Stimulated activated CD8-positive, alpha-beta memory T cell treated with anti-CD3 and anti-CD28 coated beads, Interleukin-2, amount 100 ng/mL, for 1 hour (primary cell): ENCODE measurements around the gene CALD1.

ENCODE experiments used
- DNase-seq, 2 donors: peaks; one replicate each; pipeline ENCODE4 v3.0.0-alpha.2; 2020; ENCODE audit warnings: low read depth in 2 of 2

CALD1 gene

DNA sequence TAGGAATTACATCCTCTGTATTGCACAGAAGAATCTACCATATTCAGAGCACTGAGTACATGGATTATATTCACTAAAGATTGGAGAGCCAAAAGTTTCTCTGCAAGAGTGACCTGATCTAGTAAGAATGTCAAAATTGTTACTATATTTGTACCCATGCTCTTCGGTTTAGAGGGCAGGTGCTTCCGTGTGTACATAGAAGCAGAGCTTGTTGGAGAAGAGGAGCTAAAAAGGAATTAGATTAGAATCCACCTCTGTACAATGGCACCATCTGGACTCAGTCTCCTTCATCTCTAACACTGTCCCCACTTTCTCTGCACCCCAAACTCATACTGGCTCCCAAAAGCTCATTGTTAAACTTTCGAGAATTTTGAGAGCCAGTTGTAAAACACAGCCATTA is 8.3 kb downstream of the CALD1 start:
- DNase-seq: no peak

DNA sequence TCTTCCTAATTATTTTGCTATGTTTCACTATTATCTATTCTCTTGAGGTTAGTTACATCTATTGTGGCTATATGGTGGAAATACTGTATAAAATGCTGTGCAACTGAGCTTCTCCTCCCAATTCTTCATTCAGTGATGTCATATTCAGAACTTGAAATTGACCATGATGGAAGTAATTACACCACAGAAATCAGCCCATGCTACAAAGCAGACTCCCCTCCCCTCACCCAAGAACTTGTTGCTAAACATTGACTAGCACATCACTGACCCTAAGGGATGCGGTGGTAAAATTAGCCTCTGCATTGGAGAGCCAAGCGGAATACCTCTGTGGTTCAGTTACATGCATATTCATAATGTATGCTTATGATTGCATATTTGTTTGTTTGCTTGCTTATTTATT is 8.8 kb downstream of the CALD1 start:
- DNase-seq: no peak

DNA sequence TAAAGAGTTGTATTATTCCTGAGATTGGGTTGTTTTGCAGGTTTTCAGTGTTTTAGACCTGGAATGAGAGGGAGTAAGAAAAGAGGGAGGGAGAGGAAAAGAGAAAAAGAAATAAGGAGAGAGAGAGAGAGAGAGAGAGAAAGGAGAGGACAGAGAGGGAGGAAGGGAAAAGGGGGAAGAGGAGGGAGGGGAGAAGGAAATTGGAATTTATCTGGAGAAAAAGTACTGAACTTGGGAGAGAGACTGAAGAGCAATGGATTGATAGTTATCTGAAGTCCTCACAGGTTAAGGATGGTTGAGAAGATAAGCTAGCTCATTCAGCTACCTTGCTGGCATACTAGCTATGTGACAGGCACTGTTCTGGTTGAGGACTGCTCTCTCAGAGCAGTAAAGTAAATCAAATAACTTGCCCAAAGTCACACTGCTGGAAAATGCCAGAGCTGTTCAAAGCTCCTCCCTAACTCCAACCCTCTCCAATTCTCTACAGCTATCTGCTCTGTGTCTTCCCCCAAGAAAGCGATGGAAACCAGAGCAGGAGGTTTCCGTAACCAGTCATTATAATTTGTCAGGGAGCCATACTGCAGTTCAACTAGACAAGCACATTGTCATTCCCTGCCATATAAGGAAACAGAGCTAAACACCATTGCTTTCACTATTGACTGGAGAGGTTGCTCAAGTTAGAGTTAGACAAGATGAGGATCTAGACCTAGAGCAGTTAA is 10.7 kb downstream of the CALD1 start:
- no peak for DNase-seq

DNA sequence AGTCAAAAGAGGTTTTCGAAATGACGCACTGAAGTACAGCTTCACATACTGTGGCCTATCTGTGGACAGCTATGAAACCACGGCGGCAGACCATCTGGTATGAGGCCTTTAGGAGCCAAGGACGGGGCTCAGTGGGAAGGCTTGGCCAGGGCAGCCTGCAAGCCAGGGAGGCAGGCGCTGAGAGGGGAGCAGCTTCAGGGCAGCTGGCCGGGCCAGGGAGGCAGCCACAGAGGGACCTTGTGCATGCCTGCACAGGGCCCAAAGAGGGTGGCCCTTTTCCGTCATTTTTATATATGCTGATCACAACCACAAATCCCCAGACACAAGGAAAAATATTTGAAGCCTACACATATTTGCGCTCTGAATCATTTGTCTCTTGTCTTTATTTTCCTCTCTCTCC is 13.5 kb downstream of the CALD1 start:
- DNase-seq: no peak

DNA sequence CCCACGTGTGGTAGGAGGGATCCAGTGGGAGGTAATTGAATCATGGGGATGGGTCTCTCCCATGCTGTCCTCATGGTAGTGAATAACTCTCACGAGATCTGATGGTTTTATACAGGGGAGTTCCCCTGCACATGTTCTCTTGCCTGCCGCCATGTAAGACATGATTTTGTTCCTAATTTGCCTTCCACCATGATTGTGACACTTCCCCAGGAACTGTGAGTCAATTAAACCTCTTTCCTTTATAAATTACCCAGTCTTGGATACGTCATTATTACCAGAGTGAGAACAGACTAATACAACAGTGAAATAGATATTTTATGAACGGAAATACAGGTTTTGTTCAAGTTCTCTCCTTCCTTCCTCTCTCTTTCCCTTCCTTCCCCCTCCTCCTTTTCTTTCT is 15.8 kb downstream of the CALD1 start:
- no peak for DNase-seq

DNA sequence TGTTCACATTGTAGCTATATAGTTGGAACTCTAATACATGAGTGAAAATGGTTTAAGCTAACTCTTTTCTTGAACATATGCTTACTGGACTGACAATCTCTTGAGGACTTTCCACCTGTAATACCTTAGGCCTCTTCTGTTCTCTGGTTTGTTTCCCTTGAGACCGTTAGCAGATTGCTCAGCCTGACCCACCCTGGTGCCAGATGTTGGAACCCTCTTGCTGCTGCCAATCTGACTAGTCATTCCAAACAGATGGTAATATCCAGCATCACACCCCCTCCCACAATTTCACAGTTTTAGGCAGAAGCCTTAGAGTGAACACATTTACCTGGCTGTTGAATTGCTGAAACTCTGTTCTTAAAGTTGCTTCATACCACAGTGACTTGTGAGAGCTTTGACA is 18.7 kb downstream of the CALD1 start:
- no peak for DNase-seq

DNA sequence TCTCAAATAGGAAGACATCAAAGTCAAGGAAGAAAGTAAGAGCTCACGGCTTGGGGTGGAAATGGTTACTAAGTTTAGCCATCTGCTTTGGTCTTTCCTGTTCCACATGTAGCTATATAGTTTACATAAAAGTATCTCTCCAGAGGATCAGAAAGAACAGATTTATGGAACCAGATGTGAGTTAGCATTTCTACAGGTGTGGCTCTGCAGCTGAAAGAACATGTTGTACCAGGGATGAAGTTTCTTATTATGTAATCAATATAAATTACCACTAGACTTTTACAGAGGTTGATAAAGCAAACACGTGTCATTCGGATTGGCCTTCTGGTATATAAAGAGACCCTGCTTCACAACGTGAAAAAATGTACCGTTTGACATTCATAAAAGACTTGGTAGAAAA is 19.9 kb downstream of the CALD1 start:
- no peak for DNase-seq

DNA sequence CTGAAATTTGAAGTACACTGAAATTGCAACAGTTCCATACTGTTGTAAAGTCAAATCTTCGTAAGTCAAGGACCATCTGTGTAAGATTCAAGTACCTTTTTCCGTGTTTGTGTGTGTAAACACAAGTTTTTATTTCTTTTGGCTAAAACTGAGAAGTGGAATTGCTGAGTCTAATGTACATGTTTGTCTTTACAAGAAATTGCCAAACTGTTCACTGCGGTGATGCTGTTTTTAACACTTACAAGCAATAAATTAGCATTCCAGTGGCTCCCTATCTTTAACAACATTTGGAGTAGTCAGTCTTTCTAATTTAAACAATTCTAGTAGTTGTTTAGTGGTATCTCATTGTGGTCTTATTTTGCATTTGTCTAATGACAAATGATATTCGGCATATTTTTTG is 23.3 kb downstream of the CALD1 start:
- DNase-seq: no peak

DNA sequence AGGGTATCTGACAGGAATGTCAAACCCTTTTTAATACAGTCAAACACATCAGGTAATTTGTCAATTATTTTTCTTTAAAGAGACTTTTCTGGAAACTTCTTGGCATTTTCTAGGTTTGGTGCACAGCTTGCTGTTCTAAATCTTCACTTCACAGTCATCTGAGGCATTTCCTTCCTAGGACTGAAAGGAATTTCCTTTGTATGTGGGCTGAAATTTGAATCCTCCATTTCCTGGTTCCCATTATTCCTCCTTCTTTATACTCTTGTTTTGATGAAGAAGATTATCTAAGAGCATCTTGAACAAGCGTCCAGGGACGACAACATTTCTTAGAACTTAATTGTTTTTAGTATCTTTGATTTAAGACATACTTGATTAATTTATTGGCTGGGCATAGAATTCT is 24.9 kb downstream of the CALD1 start:
- no peak for DNase-seq

DNA sequence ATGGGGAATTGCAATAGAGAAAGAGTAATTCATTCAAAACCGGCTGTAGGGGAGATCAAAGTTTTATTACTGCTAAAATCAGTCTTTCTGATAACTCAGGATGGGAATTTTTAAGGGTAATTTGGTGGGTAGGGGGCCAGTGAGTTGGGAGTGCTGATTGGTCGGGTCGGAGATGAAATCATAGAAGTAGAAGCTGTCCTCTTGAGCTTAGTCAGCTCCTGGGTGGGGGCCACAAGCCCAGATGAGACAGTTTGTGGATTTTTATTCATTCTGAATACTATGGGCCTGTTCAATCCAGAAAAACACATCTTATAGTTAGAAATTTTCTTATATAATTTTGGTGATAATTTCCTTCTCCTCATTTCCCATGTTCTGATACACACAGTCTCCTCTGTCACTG is 25.4 kb downstream of the CALD1 start:
- no peak for DNase-seq

DNA sequence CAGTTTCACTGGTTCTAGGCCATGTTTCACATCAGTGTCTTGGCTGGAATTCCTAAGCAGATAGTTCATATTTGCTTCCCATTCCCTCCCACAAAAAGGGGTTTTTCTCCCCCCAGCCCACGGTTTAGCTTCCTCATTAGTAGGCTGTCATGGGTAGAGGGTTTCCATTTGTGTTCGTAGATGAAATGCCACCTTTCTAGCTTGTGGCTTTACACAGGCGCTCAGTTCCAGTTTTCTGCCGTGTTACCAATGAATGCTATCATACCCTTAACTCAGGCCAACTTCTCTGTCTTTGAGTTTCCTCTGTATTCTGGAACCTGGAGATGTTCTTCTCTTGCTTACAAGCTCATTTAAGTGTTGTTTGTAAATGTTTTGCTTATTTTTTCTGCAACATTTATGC is 26.8 kb downstream of the CALD1 start:
- no peak for DNase-seq

DNA sequence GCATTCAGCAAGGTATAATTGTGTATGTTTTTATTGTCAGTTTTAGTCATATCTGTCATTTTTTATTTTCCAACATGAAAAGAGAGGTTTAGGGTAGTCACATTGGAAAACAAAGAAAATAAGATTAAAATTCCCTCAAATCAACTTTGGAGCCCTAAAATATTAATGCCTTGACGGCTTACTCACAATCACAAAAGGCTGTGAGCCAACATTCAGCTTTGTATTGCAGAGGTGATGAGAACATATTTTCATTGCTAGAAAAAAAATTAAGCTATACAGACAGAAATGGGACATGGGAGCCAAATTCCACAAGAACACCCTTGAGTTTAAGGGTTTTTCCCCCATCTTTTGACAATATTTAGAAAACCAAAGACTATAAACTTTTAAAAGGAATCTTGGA is 30.2 kb downstream of the CALD1 start:
- DNase-seq: no peak

DNA sequence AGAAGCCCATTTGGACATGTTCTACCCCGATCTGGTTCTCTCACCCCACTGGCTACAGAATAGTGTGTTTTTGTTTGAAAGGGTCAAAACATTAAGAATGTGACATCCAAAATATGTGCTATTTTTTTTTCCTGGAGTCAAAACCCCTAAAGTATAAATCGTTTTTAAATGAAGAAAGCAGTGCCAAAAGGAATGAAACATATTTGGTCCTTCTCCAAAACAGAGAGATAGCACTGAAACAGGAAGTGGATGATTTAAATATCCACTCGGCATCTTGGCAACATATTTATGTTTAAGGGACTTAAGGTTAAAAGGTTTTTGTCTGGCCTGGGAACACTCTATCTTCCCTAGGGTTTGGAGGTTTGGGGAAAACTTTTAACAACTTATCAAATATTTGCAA is 32.3 kb downstream of the CALD1 start:
- DNase-seq: no peak

DNA sequence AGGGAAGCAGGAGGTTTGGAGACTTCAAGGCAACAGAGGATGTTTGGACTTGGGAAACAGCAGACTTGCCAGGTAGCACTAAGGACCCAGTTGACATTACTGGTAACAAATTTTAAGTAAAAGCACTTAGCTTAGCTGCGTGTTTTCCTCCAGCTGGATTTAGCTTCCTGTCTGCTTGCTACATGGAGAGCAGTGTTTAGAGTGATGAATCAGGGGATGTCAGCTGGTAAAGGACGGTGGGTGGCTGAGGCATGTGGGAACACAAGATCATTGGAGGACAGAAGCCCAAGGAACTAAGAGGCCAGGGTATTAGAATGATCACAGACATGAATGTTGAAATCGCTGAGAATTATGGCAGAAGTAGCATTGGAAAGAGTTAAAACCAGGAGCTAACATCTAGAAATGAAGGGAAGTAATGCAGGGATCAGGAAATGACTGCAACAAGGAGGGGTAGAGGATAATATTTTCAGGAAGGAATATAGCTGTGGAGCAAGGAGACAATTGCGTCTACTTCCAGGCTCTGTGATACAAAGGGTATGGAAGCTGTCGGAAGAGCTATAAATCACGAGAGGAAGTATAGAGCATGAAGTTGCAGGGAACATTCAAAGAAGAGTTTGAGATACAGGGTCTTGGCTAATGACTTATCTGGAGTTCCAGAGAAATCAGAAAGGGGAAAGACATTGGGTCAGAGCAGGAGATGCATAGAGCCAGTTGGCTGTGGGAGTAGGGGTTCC is 34.4 kb downstream of the CALD1 start:
- DNase-seq: no peak

DNA sequence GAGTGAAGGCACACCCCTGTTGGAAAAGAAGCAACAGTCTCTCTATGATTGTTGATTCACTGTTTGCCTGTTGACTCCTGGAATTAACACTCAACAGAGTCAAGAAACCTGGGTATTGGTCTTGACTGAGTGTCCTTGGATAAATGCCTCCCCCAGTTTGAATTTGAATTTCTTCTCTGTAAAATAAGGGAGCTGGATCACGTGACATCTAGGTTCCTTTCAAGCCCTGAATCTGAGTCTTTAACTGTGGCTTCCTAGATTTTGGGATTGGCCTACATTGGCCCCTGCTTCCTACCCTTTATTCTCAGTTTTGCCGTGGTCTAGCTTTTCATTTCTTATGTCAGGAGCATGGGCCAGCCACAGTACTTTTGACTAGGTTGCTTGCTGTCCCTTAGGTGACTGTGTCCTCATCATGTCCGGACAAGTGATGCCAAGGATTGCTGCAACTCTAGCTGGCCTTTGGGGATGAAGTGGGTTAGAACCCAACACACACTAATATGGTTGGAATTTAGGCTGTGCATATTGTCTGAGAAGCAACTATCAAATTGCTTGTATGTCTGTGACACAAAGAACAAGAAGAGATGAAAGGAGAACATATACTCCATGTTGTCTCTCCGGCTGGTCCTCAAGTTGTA is 35.4 kb downstream of the CALD1 start:
- DNase-seq: no peak

DNA sequence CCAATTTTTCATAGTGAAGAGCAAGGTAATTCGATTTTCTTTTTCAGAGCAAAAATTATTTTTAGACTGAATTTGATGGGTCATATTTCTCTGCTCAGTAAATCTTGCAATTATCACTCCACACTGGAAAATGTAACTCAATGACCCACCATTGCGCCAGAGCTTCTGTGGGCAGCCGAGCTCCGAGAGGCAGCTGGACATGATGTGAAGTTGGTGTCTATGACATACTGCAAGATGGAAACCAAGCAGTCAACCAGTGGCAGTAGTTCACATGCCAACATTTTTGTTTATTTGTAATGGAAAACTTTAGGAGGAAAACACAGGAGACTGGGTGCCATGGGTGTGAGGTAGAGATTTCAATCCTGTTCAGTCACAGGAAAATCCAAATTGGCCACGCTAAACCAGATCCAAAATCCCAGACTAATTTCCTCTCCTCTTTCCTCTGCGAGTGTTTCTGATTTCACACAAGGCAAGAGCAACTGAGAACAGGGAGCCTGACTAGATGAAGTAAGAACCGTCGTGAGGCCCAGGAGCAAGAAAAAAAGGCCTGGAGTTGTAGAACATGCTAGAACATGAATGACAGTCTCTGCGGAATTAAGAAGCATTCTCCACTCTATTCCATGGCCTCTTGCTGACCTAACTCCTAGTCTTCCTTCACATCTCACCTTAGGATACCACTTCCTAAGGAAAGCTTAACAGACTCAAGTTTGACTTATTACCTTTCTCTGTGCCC is 39.3 kb downstream of the CALD1 start:
- DNase-seq: no peak

DNA sequence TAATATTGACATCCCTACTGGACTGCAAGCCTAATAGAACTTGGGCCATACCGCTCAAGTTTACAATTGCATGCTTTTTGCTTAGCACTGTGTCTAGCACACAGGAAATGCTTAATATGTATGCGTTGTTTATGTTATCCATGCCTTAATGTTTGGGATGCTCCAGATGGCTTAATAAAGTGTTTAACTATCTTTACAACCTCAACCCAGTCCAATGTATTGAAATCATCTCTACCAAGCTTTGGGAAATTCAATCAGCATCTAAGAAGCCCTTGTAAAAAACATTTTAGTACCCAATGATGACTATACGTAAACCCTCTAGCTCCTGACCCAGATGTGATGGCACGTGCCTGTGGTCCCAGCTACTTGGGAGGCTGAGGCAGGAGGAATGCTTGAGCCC is 40.0 kb downstream of the CALD1 start:
- no peak for DNase-seq

DNA sequence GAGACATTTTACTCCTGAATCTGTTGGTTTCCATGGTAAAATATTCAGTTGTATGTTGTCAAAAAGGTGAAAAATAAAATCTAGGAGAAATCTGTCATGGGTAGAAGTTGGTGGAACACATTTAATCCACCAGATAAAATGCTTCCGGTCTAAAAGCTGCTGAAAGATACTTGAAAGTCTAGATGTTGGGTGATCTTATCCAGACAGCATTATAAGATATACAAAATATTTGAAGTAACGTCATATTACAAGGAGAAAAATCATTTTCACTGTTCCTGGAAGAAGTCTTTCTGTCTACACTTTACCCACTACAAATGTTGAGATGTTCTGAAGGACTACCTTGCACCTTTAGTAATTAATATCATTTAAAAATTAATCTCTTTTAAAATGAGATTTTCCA is 40.9 kb downstream of the CALD1 start:
- no peak for DNase-seq

DNA sequence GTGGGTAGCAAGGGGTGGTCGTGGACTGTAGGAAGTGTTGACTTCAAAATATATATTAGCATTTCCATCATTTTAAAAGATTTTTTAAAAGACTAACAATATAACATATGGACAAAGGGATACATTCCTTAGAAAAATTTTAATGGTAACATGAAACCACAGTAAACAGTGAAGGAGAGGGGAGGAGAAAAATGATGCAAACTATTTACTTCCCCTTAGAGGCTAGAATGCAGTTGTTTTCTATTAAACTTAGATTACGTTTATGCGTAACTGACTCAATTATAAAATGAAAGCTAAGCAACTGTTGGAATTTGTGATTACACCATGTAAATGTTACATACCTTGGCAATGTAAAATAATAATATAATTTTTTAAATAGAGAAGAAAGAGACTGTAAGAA is 41.3 kb downstream of the CALD1 start:
- no peak for DNase-seq

DNA sequence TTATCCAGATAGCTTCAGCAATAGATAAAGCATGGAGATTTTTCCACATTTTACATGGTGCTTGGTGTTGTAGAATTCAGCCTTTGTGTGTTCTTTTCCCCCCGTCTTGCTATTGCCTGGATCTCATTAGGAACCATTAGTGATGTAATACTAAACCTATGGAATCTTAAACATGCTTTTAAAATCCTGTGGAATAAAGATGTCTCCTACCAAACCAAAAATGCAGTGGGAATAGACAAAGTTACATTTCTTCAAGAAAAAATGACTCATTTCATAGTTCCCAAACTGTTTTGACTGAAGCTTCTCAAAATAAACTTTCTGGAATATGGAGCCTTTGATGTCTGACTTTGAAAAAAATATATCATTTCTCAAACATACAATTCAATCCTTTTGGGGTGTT is 44.0 kb downstream of the CALD1 start:
- DNase-seq: no peak

DNA sequence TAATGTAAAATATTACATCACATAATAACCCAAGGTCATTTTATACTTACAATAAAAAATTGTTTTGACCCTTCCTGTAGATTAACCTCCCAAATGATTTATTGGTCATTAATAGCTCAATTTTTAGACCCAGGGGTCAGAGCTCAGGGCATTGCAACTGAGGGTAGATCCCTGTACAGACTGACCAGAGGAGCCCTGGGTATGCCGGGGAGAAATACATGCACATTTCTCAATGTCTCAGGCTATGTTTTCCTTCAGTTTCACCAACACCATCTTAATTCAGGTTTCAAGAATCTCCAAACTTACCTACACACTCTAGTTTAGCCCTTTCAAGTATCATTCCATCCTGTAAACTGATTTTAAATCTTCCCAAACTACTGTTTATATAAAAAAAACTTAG is 46.2 kb downstream of the CALD1 start:
- no peak for DNase-seq

DNA sequence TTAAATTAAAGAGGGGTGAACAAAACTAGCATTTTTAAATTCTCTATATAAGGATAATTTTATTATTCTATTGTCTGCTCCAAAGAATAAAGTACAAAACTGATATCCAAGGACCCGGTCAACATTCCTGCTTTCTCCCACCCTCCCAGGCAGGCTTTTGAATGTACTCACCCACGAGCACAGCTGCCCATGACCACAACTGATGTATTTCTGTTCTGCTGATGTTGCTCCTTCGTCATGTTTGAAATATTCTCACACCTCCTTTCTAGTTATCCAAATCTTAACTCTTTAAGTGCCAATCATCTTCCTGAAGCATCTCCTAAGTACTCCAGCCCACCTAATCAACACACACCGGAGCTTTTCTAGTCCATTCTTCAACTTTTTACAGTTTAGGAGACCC is 46.7 kb downstream of the CALD1 start:
- DNase-seq: no peak

DNA sequence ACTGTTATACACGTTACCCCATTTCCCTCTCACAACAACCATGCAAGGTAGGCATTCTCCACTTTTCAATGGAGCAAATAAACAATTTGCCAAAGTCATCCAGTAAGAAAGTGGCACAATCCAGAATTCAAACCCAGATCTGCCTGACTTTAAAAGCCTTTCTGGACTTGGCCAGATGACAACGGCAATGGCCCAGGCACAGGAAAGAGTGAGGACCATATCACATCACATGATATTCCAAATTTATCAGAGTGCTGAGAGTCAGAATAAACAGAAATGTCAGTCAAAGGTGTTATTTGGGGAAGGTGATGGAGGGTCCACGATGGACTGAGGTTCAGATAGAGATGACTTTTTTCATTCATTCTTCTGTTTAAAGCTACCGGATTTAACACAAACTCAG is 48.0 kb downstream of the CALD1 start:
- no peak for DNase-seq
